ENCODE measurements around the gene DCST1. TPM values are rescaled to one million over a fixed set of nuclear protein-coding genes. Genes with fewer than 3 reads are reported as not detected.

The DCST1 gene
- total RNA-seq, 2 experiments from 2014 or later, result not detected

DNA sequence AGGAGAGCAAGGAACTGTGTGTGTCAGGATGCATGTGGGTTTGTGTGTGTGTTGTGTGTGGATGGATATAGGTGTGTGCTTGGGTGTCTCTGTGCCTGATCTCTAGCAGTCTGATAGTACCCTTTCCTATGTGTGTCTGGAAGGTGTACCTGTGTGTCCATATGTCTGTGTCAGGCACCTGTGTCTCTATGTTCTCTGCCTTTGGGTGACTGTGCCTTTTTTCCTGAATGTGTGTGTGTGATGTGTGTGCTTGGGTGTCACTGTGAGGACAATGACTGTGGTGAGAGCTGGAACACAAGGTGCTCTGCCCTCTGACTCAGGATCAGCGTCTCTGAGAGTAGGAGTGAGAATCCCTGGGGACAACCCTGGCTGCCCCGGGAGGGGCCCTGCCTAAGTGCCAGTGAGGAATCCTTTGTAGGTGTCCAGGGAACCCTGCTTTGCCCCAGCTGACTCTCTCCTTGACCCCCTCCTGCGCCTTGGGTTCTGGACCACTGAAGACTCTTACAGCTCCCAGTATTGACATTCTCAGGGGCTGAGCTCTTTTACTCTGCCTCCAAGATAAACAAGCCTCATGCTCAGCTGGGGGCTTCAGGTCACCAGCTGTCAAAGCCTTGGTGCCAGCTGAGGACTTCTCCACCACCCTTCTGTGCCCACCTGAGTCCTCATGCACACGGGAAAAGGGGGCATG, 44.3 kb downstream of the DCST1 start:
- ChIA-PET CTCF (interaction anchor here (0.7 to 2.9 kb wide), 7 partner anchors 7 to 96 kb away, joined by 3 to 20 read pairs (median 5); partner anchors contain the start of genes ADAM15, EFNA4 and TRIM46), POLR2A (interaction anchor here (0.5 kb wide), 1 partner anchor 65 kb away, joined by 3 read pairs; no protein-coding TSS in a partner anchor)
- Mint-ChIP-seq H3K27me3 (peaks cover 23% of the 10 kb centered on the region), H3K27ac (no peak overlapping the region), H3K36me3 (ENCODE audit: low read depth) (peaks cover 1% of the 10 kb centered on the region), H3K4me3 (no peak overlapping the region), H3K9me3 (ENCODE audit: low read depth) (no peaks in the 10 kb centered on the region), H3K4me1 (peaks cover 48% of the 10 kb centered on the region)
- peak; percentile 49 for ATAC-seq
- peak; percentile 43 for DNase-seq
- intact Hi-C loops (cut with DNase I, micrococcal nuclease), result loop anchor here in 1 of 2 experiments (1.0 kb wide), 1 partner anchor 14 kb away; no protein-coding TSS in a partner anchor

DNA sequence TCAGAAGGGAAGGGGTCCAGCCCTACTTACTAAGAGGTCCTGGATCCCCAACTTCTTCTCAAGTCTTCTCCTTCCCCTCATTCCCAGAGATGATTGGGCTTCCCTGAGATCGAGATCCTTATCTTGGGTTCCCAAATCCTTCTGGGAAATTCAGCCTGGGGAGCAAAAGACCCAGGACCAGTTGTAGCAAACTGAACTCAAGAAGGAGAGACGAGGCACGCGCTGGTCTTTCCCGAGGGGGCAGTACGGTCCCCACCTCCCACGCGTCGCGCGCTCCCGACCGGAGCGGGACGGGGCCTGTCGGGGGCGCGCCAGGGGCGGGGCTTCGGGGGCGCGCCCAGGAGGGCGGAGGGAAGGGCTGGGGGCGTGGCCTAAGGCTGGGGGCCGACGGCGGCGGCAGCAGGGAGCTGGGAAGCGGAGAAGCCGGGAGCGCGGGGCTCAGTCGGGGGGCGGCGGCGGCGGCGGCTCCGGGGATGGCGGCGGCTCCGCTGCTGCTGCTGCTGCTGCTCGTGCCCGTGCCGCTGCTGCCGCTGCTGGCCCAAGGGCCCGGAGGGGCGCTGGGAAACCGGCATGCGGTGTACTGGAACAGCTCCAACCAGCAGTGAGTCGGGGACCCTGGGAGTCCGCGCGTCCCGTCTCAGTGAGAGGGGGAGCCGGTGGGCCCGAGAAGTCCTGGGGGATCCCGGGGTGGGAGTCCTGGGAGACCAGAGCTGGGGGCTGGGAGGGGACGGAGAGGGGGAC, 45.0 kb downstream of the DCST1 start, which contains the start of gene EFNA3:
EFNA3 (plus strand) TSS at position 369 of the 741 bp plus-strand sequence; CDS start at position 474, 105 bp downstream.
- H3K4me1 Mint-ChIP-seq, result peaks cover 46% of the 10 kb centered on the region
- peak; percentile 34 for ATAC-seq
- no peaks in the 10 kb centered on the region for H3K9me3 Mint-ChIP-seq (ENCODE audit: low read depth)
- peaks cover 1% of the 10 kb centered on the region for H3K36me3 Mint-ChIP-seq (ENCODE audit: low read depth)
- H3K4me3 Mint-ChIP-seq, result peak within 1 kb of the TSS; percentile 61
- intact Hi-C loops (cut with DNase I, micrococcal nuclease), result loop anchor here in 1 of 2 experiments (1.0 kb wide), 1 partner anchor 14 kb away; no protein-coding TSS in a partner anchor
- DNase-seq, result peak; percentile 83
- peak within 1 kb of the TSS; percentile 15 for H3K27ac Mint-ChIP-seq
- peaks cover 31% of the 10 kb centered on the region for H3K27me3 Mint-ChIP-seq
- CTCF ChIA-PET, result interaction anchor here (0.7 to 2.9 kb wide), 7 partner anchors 8 to 96 kb away, joined by 3 to 20 read pairs (median 5); partner anchors contain the start of genes ADAM15, EFNA4 and TRIM46
- POLR2A ChIA-PET, result interaction anchor here (0.5 kb wide), 1 partner anchor 66 kb away, joined by 3 read pairs; no protein-coding TSS in a partner anchor

DNA sequence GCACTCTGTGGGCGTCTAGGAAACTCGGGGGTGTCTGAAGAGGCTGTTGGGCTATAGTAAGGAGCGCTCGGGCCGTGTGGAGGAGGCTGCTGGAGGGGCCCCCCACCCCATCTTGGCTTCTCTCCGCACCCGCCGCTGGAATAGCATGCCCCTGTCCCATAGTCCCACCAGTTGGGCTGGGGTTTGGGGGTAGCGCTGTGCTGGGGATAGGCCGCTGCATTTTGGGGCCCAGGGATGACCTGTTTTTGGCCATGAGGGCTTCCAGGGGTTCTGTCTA, 45.5 kb downstream of the DCST1 start:
- Mint-ChIP-seq H3K4me3 (peak overlapping the region; percentile 61), H3K4me1 (peaks cover 45% of the 10 kb centered on the region), H3K27me3 (peaks cover 35% of the 10 kb centered on the region), H3K36me3 (ENCODE audit: low read depth) (peaks cover 1% of the 10 kb centered on the region), H3K27ac (peak overlapping the region; percentile 15), H3K9me3 (ENCODE audit: low read depth) (no peaks in the 10 kb centered on the region)
- no peak for DNase-seq
- no peak for ATAC-seq
- intact Hi-C loops (cut with DNase I, micrococcal nuclease), result no loop called here
- ChIA-PET POLR2A (no interaction called here), CTCF (interaction anchor here (2.0 to 2.9 kb wide), 3 partner anchors 9 to 14 kb away, joined by 5 to 20 read pairs (median 15); partner anchors contain the start of gene EFNA4)

DNA sequence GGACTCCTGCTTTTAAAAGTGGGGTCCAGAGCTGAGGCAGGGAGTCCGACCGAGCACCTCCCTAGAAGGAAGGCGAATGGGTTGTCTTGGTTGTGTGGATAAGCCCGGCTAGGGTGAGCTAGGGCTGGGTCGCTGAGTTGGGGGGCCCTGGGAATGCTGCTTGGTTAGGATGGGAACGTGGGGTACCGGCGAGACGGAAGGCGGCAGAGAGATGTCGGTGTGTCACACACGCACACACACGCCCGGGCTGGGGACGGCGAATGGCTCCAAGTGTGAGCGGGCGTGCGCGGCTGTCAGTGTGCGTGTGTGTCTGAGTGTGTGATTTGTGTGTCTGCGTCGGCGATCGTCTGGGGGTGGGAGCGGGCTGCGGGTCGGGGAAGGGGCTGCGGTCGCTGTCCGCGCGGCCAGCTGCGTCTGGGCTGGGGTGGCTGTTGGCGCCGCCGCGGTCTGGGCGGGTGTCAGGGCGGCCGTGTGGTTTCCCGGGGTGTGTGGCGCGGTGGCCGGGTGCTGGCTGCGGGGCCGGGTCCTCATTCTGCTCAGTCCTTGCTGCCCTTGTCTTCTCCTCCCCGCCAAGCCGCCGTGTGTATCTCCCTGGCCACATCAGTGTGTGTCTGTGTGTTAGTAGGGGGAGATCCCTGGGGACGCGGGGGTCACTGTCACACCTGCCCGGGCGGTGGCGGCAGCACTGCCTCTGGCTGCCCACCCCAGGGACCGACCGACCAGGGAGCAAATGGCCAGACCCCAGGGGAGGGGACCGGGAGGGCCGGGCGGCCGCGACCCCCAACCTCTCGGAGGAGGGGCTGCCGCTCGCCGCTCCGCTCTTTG, 46.1 kb downstream of the DCST1 start:
- H3K4me3 Mint-ChIP-seq, result peak overlapping the region; percentile 61
- peak overlapping the region; percentile 15 for H3K27ac Mint-ChIP-seq
- peaks cover 48% of the 10 kb centered on the region for H3K4me1 Mint-ChIP-seq
- no peaks in the 10 kb centered on the region for H3K9me3 Mint-ChIP-seq (ENCODE audit: low read depth)
- peaks cover 35% of the 10 kb centered on the region for H3K27me3 Mint-ChIP-seq
- ATAC-seq, result no peak
- peaks cover 1% of the 10 kb centered on the region for H3K36me3 Mint-ChIP-seq (ENCODE audit: low read depth)
- ChIA-PET POLR2A (interaction anchor here (1.1 kb wide), 1 partner anchor 97 kb away, joined by 5 read pairs; the partner anchor contains the start of gene FLAD1), CTCF (interaction anchor here (1.6 to 2.9 kb wide), 4 partner anchors 9 to 93 kb away, joined by 3 to 20 read pairs (median 10); partner anchors contain the start of genes EFNA4 and KRTCAP2)
- DNase-seq, result peak; percentile 45
- intact Hi-C loops (cut with DNase I, micrococcal nuclease), result no loop called here

DNA sequence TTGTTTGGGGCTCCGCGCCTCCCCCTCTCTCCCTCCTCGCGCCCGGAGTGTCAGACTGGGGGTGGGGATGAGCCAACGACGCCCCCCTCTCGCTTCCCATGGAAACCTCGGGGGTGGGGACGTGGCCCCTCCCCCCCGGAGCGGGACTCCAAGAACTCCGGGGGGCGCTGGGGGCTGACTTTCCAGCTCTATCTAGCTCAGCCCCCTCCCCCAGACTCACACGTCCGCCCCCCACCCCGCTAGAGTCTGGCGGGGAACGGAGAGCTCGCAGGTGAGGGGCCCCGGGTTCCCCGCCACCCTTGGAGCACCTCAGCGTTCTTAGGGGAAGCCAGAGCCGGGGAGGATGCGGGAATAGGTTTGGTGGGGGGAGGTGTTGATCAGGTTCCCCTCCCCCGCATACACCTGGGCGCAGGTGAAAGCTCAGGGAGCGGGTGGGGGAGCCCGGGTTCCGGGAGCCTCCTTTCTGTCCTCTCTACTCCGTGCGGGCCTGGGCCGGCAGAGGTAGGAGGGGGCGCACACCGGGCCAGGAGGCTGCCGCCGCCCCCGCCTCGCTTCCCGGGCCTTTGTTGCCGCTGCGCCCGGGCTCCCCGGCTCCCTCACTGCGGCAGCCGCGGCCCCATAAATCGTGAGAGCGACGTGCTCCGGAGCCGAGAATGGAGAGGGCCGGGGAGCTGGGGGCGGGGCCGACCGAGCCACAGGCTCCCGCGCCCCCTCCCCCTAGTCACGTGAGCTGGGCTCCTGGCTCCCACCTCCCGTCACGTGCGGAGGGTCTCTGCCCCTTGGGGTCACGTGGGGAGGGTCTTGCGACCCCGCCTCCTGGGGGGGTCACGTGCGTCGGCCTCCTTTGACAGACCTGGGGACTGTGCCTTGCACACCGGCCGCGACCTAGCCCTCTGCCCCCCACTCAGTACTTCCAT, 46.9 kb downstream of the DCST1 start:
- POLR2A ChIA-PET, result interaction anchor here (0.7 to 1.1 kb wide), 2 partner anchors 98 to 114 kb away, joined by 5 to 7 read pairs; partner anchors contain the start of gene FLAD1
- intact Hi-C loops (cut with DNase I, micrococcal nuclease), result no loop called here
- H3K27me3 Mint-ChIP-seq, result peaks cover 35% of the 10 kb centered on the region

DNA sequence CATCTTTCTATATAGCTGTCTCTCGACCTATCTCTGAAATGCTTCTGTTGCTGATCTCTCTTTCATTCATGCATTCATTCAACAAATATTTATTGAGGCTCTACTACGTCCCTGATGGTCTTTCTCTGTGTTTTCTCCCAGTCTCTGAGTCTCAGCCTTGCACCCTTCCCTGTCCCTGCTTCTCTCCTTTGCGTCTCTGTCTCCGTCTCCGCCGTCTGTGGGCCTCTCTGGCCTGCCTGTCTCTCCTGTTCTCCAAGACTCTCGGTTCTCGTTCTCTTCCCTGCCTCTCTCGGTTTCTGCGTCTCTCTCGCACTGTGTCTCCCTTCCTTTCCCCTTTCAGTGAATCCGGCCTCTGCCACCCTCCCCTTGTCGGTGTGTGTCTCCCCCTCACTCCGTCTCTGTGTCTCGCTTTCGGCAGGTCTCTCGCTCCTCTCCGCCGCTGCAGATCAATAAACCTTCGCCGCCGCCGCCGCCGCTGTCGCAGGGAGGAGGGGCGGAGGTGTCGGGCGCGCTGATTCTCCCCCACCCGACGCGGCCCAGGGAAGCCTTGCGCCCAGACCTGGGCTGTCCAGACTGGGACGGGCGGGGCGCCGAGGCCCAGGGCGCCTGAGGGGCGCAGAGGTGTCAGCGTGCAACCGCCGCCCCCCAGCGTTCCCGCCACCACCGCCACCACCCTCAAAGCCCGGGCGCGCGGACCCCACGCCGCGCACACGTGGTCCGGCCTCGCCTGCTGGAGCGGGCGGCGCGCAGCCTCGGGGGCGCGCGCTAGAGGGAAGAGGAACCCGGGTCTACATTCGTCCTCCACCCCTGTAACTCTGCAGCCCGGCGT, 48.1 kb downstream of the DCST1 start:
- H3K36me3 Mint-ChIP-seq (ENCODE audit: low read depth), result peaks cover 1% of the 10 kb centered on the region
- DNase-seq (peak; percentile 64), ATAC-seq (no peak)
- ChIA-PET POLR2A (no interaction called here), CTCF (interaction anchor here (1.0 to 4.8 kb wide), 7 partner anchors 9 to 91 kb away, joined by 3 to 81 read pairs (median 4); partner anchors contain the start of genes ADAM15, EFNA4 and KRTCAP2)
- peaks cover 35% of the 10 kb centered on the region for H3K27me3 Mint-ChIP-seq
- no peaks in the 10 kb centered on the region for H3K9me3 Mint-ChIP-seq (ENCODE audit: low read depth)
- peaks cover 54% of the 10 kb centered on the region for H3K4me1 Mint-ChIP-seq
- peak overlapping the region; percentile 2 for H3K27ac Mint-ChIP-seq
- intact Hi-C loops (cut with DNase I, micrococcal nuclease), result no loop called here
- H3K4me3 Mint-ChIP-seq, result peak overlapping the region; percentile 42

More for the DNA sequence above, 46.9 kb downstream of the DCST1 start:
- Mint-ChIP-seq H3K27ac (no peak overlapping the region), H3K36me3 (ENCODE audit: low read depth) (peaks cover 1% of the 10 kb centered on the region), H3K9me3 (ENCODE audit: low read depth) (no peaks in the 10 kb centered on the region), H3K4me3 (peak overlapping the region; percentile 42), H3K4me1 (peaks cover 51% of the 10 kb centered on the region)
- peak; percentile 65 for DNase-seq
- CTCF ChIA-PET, result interaction anchor here (1.0 to 2.0 kb wide), 6 partner anchors 10 to 92 kb away, joined by 3 to 5 read pairs (median 4); partner anchors contain the start of genes ADAM15 and KRTCAP2
- ATAC-seq, result no peak

DNA sequence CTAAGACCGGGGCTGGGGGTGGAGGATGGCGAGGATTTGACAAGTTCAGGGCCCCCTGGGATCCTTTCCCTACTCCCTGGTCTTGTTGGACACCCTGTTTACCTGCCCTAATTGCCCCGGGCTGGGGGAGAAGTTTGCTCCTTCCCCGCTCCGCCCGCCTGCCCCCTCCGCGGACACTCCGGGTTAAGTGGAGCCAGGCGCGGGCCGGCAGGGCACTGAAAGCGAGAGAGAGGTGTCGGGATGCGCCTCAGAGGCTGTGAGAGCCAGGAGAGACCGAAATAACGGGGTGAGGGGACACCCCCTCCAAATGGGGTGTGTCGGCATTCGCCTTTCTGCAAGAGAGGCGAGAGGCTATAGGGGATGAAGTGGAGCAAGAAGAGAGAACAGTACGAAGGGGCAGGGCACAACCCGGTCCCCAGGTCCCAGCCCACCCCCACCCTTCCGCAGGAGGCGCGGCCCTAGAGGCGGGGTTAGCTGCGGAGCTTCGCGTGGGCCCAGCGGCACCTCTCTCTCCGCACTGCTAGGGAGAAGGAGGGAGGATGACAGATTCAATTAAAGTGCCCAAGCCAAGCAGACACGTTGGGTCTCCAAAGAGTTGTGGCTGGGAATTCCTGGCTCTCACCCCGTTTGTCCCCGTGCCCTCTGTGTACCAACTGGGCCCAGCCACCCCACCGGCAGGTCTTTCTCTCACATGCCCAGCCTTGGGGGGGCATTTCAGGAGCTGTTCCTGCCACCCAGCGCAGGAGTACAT, 48.9 kb downstream of the DCST1 start:
- DNase-seq (peak; percentile 64), ATAC-seq (no peak)
- ChIA-PET CTCF (interaction anchor here (1.2 to 4.8 kb wide), 2 partner anchors 9 to 16 kb away, joined by 3 to 81 read pairs; partner anchors contain the start of gene EFNA4), POLR2A (no interaction called here)
- no peak overlapping the region for H3K27ac Mint-ChIP-seq
- intact Hi-C loops (cut with DNase I, micrococcal nuclease), result no loop called here
- peaks cover 1% of the 10 kb centered on the region for H3K36me3 Mint-ChIP-seq (ENCODE audit: low read depth)
- peaks cover 54% of the 10 kb centered on the region for H3K4me1 Mint-ChIP-seq
- H3K9me3 Mint-ChIP-seq (ENCODE audit: low read depth), result no peaks in the 10 kb centered on the region
- peak overlapping the region; percentile 28 for H3K4me3 Mint-ChIP-seq
- peaks cover 35% of the 10 kb centered on the region for H3K27me3 Mint-ChIP-seq

DNA sequence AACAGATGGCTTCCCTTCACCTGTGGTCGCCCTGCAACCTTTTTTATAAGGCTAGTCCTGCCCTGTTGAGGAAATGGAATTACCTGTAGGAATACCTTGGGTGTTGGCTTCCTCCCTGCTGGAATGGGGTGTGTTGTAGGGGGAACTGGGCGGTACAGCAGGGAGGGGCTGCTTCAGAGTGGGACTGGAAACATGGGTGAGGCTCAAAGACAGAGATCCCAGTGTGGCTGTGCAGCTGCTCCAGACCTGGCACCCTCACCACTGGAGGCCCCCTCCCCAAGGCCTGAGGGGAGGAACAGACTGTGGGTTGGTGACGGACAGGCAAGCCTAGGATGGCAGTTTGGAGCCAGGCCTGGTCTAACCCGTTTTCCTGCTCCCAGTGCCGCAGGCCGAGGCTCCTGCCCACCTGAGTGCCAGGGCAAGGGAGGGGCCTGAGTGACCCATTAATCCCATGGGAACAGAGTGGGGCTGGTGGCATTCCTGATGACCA, 49.5 kb downstream of the DCST1 start:
- H3K4me3 Mint-ChIP-seq, result no peak overlapping the region
- no peak overlapping the region for H3K27ac Mint-ChIP-seq
- ATAC-seq (no peak), DNase-seq (no peak)
- ChIA-PET POLR2A (no interaction called here), CTCF (interaction anchor here (0.5 to 4.8 kb wide), 5 partner anchors 8 to 324 kb away, joined by 3 to 81 read pairs (median 15); partner anchors contain the start of genes EFNA4 and KRTCAP2)
- H3K27me3 Mint-ChIP-seq, result peaks cover 35% of the 10 kb centered on the region
- peaks cover 1% of the 10 kb centered on the region for H3K36me3 Mint-ChIP-seq (ENCODE audit: low read depth)
- no peaks in the 10 kb centered on the region for H3K9me3 Mint-ChIP-seq (ENCODE audit: low read depth)
- intact Hi-C loops (cut with DNase I, micrococcal nuclease), result no loop called here
- peaks cover 48% of the 10 kb centered on the region for H3K4me1 Mint-ChIP-seq

Measured in activated CD4-positive, alpha-beta T cell treated with anti-CD3 and anti-CD28 coated beads for 36 hours (primary cell).